Measurements from ENCODE around the gene PRR27. TPM values are rescaled to one million over a fixed set of nuclear protein-coding genes. Genes with fewer than 3 reads are reported as not detected.
A peak's percentile ranks its signal among the peaks of the same experiment; 100 is the strongest.
"Not testable (repeated sequence)": the region's sequence is repeated elsewhere in the genome, so short reads cannot be mapped to it uniquely, and the experiment has no call there.

The PRR27 gene
- total RNA-seq, 1 donor from 2014 or later, result not detected

- no peaks in the 10 kb centered on the region for H3K36me3 Mint-ChIP-seq (ENCODE audit: low read depth)
- DNase-seq (ENCODE audit: low spot score), result no peak
- no peak overlapping the region for H3K27ac Mint-ChIP-seq
- H3K4me1 Mint-ChIP-seq (ENCODE audit: low read depth), result no peaks in the 10 kb centered on the region
- no peaks in the 10 kb centered on the region for H3K27me3 Mint-ChIP-seq (ENCODE audit: insufficient read depth)
- no peak overlapping the region for H3K4me3 Mint-ChIP-seq
- H3K9me3 Mint-ChIP-seq, result no peaks in the 10 kb centered on the region
- intact Hi-C loops (cut with micrococcal nuclease), result loop anchor here (1.0 to 10.0 kb wide), 2 partner anchors 493 to 868 kb away; no protein-coding TSS in a partner anchor
Observed at GRCh38 chr4:70182517-70183167, 28.6 kb downstream of the PRR27 start.

- Mint-ChIP-seq H3K36me3 (ENCODE audit: low read depth) (no peaks in the 10 kb centered on the region), H3K4me1 (ENCODE audit: low read depth) (no peaks in the 10 kb centered on the region), H3K4me3 (no peak overlapping the region), H3K9me3 (no peaks in the 10 kb centered on the region), H3K27me3 (ENCODE audit: insufficient read depth) (no peaks in the 10 kb centered on the region), H3K27ac (no peak overlapping the region)
- intact Hi-C loops (cut with micrococcal nuclease), result loop anchor here (1.0 to 10.0 kb wide), 2 partner anchors 494 to 869 kb away; no protein-coding TSS in a partner anchor
- peak; percentile 0 for DNase-seq (ENCODE audit: low spot score)
Observed at GRCh38 chr4:70183168-70183939, 29.3 kb downstream of the PRR27 start.

- H3K9me3 Mint-ChIP-seq, result no peaks in the 10 kb centered on the region
- no peak overlapping the region for H3K4me3 Mint-ChIP-seq
- intact Hi-C loops (cut with micrococcal nuclease), result loop anchor here (1.0 to 10.0 kb wide), 2 partner anchors 495 to 869 kb away; no protein-coding TSS in a partner anchor
- no peaks in the 10 kb centered on the region for H3K27me3 Mint-ChIP-seq (ENCODE audit: insufficient read depth)
- no peaks in the 10 kb centered on the region for H3K36me3 Mint-ChIP-seq (ENCODE audit: low read depth)
- no peak for DNase-seq (ENCODE audit: low spot score)
- H3K4me1 Mint-ChIP-seq (ENCODE audit: low read depth), result no peaks in the 10 kb centered on the region
- no peak overlapping the region for H3K27ac Mint-ChIP-seq
Observed at GRCh38 chr4:70183940-70184246, 29.9 kb downstream of the PRR27 start.

- intact Hi-C loops (cut with micrococcal nuclease), result loop anchor here (10.0 kb wide), 1 partner anchor 872 kb away; no protein-coding TSS in a partner anchor
- Mint-ChIP-seq H3K27me3 (ENCODE audit: insufficient read depth) (peaks cover 1% of the 10 kb centered on the region), H3K27ac (no peak overlapping the region), H3K36me3 (ENCODE audit: low read depth) (no peaks in the 10 kb centered on the region), H3K4me3 (no peak overlapping the region), H3K9me3 (no peaks in the 10 kb centered on the region), H3K4me1 (ENCODE audit: low read depth) (no peaks in the 10 kb centered on the region)
- no peak for DNase-seq (ENCODE audit: low spot score)
Observed at GRCh38 chr4:70187216-70187615, 33.2 kb downstream of the PRR27 start.

DNA sequence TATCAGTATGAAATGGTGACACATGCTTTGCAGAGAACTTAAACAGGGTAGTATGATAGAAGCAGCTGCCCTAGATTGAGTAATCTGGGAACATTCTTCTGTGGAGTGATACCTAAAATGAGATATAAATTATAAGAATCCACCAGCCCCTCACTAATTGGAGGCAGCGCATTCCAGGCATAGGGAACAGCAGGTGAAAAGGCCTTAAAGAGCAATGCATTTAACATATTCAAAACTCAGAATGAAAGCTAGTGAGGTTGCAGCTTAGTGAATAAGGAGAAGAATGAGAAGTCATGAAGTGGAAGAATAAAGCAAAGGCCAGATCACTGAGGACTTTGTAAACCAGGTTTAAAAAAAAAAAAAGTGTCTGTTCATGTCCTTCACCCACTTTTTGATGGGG lies 36.5 kb downstream of the PRR27 start:
- no peaks in the 10 kb centered on the region for H3K9me3 Mint-ChIP-seq
- intact Hi-C loops (cut with micrococcal nuclease), result loop anchor here (10.0 kb wide), 1 partner anchor 314 kb away; no protein-coding TSS in a partner anchor

GRCh38 chr4:70191647-70192046 lies 37.6 kb downstream of the PRR27 start:
- no peak for DNase-seq (ENCODE audit: low spot score)
- Mint-ChIP-seq H3K4me1 (ENCODE audit: low read depth) (no peaks in the 10 kb centered on the region), H3K36me3 (ENCODE audit: low read depth) (no peaks in the 10 kb centered on the region), H3K27ac (no peak overlapping the region), H3K27me3 (ENCODE audit: insufficient read depth) (peaks cover 1% of the 10 kb centered on the region), H3K4me3 (no peak overlapping the region), H3K9me3 (no peaks in the 10 kb centered on the region)
- intact Hi-C loops (cut with micrococcal nuclease), result loop anchor here (10.0 kb wide), 1 partner anchor 313 kb away; no protein-coding TSS in a partner anchor

More for the DNA sequence above, 36.5 kb downstream of the PRR27 start:
- H3K27ac Mint-ChIP-seq, result no peak overlapping the region
- peaks cover 1% of the 10 kb centered on the region for H3K27me3 Mint-ChIP-seq (ENCODE audit: insufficient read depth)
- H3K4me3 Mint-ChIP-seq, result no peak overlapping the region
- no peaks in the 10 kb centered on the region for H3K4me1 Mint-ChIP-seq (ENCODE audit: low read depth)
- DNase-seq (ENCODE audit: low spot score), result no peak
- no peaks in the 10 kb centered on the region for H3K36me3 Mint-ChIP-seq (ENCODE audit: low read depth)

- H3K4me1 Mint-ChIP-seq (ENCODE audit: low read depth), result no peaks in the 10 kb centered on the region
- intact Hi-C loops (cut with micrococcal nuclease), result loop anchor here (10.0 kb wide), 1 partner anchor 312 kb away; no protein-coding TSS in a partner anchor
- no peaks in the 10 kb centered on the region for H3K9me3 Mint-ChIP-seq
- no peak for DNase-seq (ENCODE audit: low spot score)
- H3K27me3 Mint-ChIP-seq (ENCODE audit: insufficient read depth), result peaks cover 4% of the 10 kb centered on the region
- H3K36me3 Mint-ChIP-seq (ENCODE audit: low read depth), result no peaks in the 10 kb centered on the region
- no peak overlapping the region for H3K27ac Mint-ChIP-seq
- H3K4me3 Mint-ChIP-seq, result no peak overlapping the region
Observed at GRCh38 chr4:70192895-70193294, 38.9 kb downstream of the PRR27 start.

GRCh38 chr4:70195425-70195824 lies 41.4 kb downstream of the PRR27 start, which contains the start of gene ODAM:
TSS of gene ODAM (plus strand) at chr4:70195725. CDS start at chr4:70196544, 819 bp downstream.
- Mint-ChIP-seq H3K36me3 (ENCODE audit: low read depth) (no peaks in the 10 kb centered on the region), H3K27me3 (ENCODE audit: insufficient read depth) (peaks cover 4% of the 10 kb centered on the region), H3K9me3 (no peaks in the 10 kb centered on the region), H3K4me1 (ENCODE audit: low read depth) (no peaks in the 10 kb centered on the region), H3K27ac (no peak within 1 kb of the TSS), H3K4me3 (no peak within 1 kb of the TSS)
- intact Hi-C loops (cut with micrococcal nuclease), result loop anchor here (10.0 kb wide), 1 partner anchor 309 kb away; no protein-coding TSS in a partner anchor
- DNase-seq (ENCODE audit: low spot score), result no peak

DNA sequence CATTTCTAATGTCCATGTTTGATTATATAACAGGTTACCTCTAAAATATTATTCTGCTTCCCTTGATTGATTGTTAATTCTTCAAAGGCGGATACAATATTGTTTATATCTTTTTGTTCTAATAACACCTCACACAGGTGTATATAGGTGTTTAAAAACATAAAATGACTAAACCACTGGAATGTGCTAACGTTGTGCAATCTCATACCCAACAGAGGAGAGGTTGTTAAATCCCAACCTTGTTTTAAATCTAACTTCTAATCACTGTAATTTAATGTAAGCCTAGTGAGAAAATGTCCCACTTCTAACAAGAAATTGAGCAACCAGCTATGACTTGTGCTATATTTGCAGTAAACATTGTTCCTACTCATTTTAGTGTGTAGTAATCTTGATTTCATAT lies 42.8 kb downstream of the PRR27 start:
- Mint-ChIP-seq H3K27me3 (ENCODE audit: insufficient read depth) (peaks cover 3% of the 10 kb centered on the region), H3K9me3 (no peaks in the 10 kb centered on the region), H3K36me3 (ENCODE audit: low read depth) (no peaks in the 10 kb centered on the region), H3K4me3 (no peak overlapping the region), H3K4me1 (ENCODE audit: low read depth) (no peaks in the 10 kb centered on the region), H3K27ac (no peak overlapping the region)
- DNase-seq (ENCODE audit: low spot score), result no peak
- intact Hi-C loops (cut with micrococcal nuclease), result loop anchor here (10.0 kb wide), 1 partner anchor 308 kb away; no protein-coding TSS in a partner anchor

- Mint-ChIP-seq H3K4me3 (no peak overlapping the region), H3K27ac (no peak overlapping the region), H3K27me3 (ENCODE audit: insufficient read depth) (peaks cover 3% of the 10 kb centered on the region), H3K4me1 (ENCODE audit: low read depth) (no peaks in the 10 kb centered on the region), H3K36me3 (ENCODE audit: low read depth) (no peaks in the 10 kb centered on the region), H3K9me3 (no peaks in the 10 kb centered on the region)
- intact Hi-C loops (cut with micrococcal nuclease), result loop anchor here (10.0 kb wide), 1 partner anchor 307 kb away; no protein-coding TSS in a partner anchor
- no peak for DNase-seq (ENCODE audit: low spot score)
Observed at GRCh38 chr4:70197842-70198241, 43.8 kb downstream of the PRR27 start.

DNA sequence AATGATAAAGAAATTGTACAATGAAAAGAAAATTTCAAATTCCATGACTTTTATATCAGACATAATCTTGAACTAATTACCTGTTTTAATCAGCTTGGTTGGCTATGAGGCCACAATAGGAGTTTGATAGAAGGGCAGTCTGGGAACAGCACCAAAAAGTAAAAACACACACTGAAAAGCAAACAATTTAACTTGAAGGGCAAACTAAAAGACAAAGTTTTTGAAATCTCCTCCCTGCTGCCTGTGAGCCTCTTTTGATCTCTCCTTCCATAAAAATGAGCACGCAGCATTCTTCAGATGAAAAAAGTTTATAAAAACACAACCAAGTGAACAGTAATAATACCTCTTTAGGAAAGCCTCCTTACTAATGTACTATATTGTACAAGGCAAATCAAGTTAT lies 49.6 kb downstream of the PRR27 start:
- no peaks in the 10 kb centered on the region for H3K36me3 Mint-ChIP-seq (ENCODE audit: low read depth)
- no peaks in the 10 kb centered on the region for H3K4me1 Mint-ChIP-seq (ENCODE audit: low read depth)
- no peak for DNase-seq (ENCODE audit: low spot score)
- H3K9me3 Mint-ChIP-seq, result no peaks in the 10 kb centered on the region
- H3K27ac Mint-ChIP-seq, result no peak overlapping the region
- H3K4me3 Mint-ChIP-seq, result no peak overlapping the region
- intact Hi-C loops (cut with micrococcal nuclease), result no loop called here
- no peaks in the 10 kb centered on the region for H3K27me3 Mint-ChIP-seq (ENCODE audit: insufficient read depth)

DNA sequence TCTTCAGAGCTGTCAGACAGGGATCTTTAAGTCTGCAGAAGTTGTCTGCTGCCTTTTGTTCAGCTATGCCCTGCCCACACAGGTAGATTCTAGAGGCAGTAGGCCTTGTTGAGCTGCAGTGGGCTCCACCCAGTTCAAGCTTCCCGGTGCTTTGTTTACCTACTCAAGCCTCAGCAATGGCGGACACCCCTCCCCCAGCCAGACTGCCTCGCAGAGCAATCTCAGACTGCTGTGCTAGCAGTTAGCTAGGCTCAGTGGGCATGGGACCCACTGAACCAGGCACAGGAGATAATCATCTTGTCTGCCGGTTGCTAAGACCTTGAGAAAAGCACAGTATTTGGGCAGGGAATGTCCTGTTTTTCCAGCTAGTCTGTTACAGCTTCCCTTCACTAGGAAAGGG lies 58.7 kb downstream of the PRR27 start:
- H3K4me3 Mint-ChIP-seq; intact Hi-C loops (cut with micrococcal nuclease); H3K27ac Mint-ChIP-seq; H3K9me3 Mint-ChIP-seq; H3K4me1 Mint-ChIP-seq (ENCODE audit: low read depth); H3K36me3 Mint-ChIP-seq (ENCODE audit: low read depth); H3K27me3 Mint-ChIP-seq (ENCODE audit: insufficient read depth); DNase-seq (ENCODE audit: low spot score): not testable (repeated sequence)

Data from activated T-helper 1 cell treated with anti-CD3 and anti-CD28 coated beads, Interleukin-12 subunit alpha, Interleukin-12 subunit beta, Interleukin-2, Interleukin-4 antibody, amounts not matched to agents 30 ng/mL and 10 ng/mL and 1 ng/mL, durations not matched to agents 14 hours and 24 hours and 36 hours (primary cell).